IPS DF 4.7 (cell line): Measurements from ENCODE around the gene CDHR3.

Experiments
- DNase-seq: peaks from one replicate; pipeline ENCODE4 v3.0.0-alpha.2; 2013; ENCODE audit warnings: low spot score; ENCODE audit errors: extremely low read depth

Gene CDHR3

DNA sequence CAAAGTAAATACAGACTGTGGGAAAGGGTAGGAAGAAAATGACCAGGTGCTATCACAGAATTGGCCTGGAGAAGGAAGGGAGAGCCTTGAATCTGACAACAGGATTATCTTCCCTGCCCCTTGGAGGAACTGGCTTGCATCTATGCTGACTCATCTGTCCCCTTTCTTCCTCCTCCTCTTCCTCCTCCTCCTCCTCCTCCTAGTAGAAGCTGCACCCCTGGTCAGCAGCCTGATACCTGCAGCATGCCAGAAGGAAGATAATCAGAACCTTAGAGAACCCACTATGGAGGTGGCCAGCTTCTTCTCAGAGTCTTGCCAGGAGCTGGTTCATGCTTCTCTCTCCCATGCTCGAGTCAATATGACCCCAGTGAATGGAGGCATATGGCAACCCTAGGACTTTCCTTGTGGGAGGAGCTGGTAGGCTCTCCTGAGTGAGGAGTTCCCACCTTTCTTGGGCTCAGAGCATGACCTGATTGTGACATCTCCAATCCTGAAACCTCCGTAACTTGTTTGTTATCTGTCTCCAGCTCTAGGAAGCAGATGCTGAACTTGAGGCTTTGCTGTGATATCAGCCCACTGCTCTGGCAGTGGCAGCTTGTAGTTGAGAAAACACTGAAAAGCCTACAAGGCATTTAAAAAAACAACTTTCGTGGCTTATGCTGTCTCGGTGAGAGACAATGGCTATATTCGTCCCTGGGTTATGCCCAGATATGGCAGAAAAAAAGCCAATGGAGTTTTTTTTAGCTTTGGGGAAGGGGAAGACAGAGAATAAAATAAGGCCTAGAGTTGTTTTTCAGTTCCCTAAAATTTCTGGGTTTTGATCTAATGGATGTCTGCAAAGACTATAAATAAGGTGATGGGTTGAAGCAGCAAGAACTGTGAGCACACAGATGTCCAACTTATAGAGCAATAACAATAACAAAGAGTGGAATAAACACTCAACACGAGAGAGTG lies 60.6 kb downstream of the CDHR3 start:
- DNase-seq: no peak

DNA sequence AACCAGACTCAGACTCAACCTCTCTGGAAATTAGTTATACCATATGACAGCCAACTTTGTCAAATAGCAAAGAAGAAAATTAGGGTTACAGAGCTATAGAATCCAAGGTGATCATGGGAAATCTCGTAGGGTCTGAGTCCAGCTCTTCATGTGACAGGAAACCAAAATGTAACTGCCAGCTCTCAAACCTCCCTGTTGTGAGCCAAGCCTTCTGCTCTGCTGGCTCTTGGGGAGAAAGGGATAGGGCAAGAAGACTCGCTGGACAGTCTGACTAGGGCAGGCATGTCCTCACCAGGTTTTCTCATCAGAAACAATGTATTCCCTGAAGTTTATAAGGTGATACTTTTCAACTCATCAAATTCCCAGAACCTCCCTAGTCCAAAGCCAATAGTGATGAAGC lies 63.0 kb downstream of the CDHR3 start:
- no peak for DNase-seq

DNA sequence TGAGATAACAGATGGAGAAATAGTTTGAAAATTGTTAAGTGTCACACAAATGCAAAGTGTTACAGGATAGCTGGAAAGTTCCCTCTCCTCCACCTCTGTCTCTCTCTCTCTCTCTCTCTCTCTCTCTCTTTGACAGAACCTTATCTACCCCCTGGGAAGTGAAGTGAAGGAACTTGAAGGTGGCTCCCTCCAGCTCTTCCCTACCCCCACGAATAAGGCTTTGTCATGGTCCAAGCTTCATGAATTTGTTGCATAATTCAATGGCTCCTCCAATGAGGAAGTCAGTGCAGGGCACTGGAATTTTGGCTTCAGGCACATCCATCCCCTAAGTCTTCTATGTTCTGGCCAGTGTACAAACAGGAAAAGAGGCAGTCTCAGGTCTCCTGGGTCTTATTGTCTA lies 66.4 kb downstream of the CDHR3 start:
- no peak for DNase-seq

DNA sequence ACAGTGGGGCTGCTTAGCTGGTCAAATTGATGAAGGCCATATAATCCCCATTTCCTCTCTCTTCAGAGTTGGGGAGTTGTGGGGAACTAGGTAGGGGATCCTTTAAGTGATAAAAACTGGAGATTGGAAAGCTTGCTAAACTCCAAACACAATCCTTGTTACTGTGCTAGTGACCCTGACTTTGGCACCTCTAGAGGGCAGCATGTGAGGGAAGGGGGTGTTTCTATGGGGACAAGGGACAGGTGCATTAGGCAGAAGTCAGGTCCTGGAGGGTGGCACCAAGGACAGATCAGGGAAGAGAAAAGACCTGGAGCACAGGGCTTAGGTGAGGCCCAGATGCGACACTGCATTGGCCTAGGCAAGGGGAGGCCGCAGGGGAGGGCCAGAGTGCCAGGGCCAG lies 66.9 kb downstream of the CDHR3 start:
- no peak for DNase-seq

DNA sequence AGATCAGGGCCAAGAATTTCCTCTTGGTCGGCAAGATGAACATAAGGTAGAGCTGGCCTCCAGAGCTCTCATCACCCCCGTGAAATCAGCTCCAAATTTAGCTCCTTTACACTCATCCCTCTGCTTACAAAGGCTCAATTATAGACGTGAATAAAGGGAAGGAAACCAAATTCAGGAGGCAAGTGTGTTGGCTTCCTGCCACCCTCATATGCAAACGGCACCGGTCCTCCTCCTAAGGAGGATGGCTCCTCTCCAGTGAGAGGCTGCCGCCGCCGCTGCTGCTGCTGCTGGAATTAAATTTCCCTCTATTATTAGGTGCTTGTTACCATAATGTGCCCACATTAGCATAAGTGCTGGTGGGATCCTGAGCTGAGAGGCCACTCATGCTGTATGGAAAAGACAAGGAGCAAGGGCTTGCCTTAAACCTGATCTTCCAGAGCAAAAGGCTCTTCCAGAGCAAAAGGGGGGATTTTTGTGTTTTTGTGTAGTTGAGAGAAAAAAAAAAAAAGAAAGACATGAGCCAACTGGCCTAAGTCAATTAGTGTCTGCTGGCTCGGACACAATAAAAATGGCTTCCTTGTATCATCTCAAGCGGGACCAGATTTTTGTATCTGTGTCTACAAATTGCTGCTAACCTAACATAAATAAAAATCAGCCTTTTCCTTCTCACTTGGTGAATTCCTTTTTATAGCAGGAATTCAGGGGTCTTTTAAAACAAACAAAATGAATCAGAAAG lies 68.4 kb downstream of the CDHR3 start:
- DNase-seq: no peak

DNA sequence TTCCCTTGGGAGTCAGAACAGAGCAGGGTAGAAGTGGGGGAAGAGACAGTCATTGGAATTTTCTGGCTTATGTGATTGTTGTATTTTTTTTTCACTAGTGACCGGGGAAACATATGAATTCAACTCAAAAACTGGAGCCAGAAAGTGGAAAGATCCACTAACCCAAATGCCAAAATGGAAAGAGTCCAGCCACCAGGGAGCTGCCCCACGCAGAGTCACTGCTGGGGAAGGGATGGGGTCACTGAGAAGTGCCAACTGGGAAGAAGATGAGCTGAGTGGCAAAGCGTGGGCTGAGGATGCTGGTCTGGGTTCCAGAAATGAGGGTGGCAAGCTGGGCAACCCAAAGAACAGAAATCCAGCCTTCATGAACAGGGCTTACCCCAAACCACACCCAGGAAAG lies 69.2 kb downstream of the CDHR3 start:
- DNase-seq: no peak

DNA sequence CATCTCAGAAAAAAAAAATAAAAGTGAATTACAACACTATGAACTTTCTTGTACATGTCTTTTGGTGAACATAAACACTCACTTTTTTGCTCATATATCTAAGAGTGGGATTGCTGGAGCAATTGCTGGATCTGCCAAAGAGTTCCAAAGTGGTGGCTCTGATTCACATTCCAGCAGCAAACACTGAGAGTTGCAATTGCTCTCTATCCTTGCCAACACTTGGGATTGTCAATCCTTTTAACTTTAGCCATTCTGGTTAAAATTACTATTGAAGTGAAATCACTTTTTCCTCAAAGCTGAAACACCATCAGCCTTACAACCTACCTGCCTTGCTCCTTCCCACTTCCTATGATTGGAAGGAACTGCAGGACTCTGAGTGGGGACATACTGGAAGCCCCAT lies 70.7 kb downstream of the CDHR3 start:
- DNase-seq: no peak

DNA sequence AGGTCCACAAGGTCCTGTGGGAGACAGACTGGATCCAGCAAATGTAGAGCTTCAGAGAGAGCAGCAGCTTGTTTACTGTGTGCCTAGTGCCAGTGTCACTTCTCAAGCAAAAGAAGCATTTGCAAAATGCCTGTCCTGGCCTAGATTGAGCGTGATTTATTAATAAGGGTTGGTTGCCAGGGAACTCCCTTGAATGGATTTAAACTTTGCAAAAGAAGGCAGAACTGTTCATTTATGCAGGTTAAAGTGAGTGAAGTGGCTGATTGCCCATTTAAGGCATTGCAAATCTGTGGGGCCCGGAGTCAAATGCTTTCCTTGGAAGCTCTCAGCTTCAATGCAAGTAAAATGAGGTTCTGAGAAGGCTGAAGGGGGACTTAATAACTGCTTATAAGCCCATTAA lies 71.3 kb downstream of the CDHR3 start:
- no peak for DNase-seq

DNA sequence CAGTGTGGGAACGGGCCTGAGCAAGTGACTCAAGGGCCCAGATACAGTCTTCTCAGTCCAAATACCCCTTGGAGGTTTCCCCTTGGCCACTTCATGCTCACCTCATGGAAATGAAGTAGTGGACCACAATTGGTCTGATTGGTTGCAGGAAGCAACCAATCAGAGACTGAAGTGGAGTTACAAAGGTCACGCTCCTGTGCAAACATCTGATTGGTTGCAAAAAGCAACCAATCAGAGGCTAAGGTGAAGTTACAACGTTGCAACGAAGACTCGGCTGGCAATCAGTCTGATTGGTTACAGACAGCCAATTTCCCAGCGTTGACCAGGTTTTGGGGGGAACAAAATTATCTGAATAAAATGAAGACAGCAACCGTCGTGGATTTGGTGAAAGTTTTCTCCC lies 72.5 kb downstream of the CDHR3 start:
- no peak for DNase-seq

DNA sequence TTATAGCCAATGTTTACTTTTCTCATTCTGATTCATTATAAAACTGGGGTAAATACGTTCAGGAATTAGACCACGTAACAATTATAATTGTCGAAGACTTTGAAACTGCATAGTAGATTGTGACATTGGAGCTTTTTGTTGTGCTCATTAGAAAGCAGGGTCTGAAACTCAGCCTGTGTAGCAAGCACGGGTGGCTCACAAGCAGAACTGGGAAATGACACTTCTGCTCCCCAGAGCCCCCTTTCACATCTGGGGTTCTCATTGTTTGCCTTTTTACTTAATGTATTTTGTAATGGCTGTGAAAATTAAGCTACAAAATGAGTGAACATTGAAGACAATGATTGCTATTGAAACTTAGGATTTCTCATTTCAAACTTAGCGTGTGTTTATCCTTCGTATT lies 72.9 kb downstream of the CDHR3 start:
- DNase-seq: no peak

DNA sequence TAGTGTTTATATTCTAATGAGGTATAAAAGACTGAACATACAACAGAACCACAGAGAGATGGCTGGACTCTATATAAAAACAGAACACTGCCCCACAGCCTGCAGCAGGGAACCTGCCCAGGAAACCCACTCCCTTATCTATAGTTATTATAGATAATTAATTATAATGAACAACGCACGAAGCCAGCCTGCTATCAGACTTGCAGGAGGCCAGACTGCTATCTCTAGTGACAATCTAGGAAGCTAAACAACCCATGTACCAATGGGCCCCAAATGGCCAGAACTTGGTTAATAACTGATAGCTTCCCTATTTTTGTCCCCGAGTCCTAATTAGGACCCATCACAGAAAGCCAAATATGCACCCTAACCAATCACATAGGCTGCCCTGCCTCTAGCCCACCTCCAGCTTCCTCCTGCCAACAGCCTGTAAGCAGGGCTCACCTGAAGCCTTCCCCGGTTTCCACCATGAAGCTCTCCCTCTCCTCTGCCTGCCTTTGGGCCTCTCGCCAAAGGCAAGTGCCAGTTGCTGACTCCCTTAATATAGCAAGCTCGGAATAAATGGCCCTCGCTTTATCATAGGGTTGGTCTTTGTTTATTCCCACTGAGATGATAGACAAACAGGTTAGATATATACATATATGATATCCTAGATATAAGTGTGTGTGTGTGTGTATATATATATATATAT lies 74.6 kb downstream of the CDHR3 start:
- DNase-seq: no peak

DNA sequence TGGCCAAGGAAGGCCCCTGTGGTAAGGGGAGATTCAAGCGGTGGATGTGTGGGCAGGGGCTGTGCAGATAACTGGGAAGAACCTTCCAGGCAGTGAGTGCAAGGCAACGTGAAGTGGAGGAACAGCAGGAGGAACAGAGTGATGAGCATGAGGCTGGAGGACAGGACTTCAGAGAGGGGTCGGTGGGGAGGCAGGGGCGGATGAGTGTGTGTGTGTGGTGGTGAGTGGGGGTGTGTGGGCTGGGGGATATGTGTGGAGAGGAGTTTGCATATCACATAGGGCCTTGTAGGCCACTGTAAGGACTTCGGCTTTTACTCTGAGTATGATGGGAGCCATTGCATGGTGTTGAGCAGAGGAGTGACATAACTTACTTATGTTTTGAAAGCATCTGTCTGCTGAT lies 75.2 kb downstream of the CDHR3 start:
- DNase-seq: no peak

DNA sequence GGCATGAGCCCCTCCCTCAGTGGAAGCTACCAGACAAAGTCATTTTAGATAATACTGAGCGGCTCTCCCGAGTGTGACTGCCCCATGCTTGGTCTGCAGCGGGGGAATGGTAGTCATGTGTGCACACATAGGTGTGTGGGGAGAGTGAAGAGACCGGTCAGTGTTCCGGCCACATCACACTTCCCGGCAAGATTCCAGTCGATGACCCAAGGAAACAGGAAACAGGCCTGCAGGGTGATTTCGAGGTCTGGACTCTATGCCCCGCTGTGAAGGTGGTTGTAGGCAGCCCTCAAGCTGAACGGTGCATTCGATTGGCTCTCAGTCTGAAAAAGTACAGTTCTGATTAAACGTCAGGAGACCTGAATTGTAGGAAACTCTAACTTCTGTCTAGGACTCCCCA lies 75.9 kb downstream of the CDHR3 start:
- DNase-seq: no peak

DNA sequence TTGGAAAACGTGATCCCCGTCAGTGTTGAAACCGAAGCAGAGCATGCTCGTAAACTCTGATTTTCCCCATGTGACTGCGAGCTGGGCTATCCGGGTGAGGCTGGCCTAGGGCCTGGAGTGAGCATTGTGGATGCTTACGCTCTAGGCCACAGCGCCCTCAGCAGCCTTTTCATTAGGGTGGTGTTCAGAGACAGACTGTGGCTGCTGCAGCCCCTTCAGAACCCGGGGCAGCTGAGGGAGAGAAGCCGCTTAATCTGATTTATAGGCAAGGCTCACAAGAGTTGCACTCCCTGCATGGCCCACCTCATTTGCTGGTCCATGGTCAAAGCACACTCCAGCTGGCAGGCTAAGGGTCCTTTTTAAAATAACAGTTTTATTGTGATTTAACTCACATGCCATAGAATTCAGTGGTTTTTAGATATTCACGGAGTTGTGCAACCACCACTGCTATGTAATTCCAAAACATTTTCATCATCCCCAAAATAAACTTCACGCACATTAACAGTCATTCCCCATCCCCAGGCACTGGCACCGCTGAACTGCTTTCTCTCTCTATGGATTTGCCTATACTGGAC lies 76.5 kb downstream of the CDHR3 start:
- DNase-seq: peak; percentile 30

DNA sequence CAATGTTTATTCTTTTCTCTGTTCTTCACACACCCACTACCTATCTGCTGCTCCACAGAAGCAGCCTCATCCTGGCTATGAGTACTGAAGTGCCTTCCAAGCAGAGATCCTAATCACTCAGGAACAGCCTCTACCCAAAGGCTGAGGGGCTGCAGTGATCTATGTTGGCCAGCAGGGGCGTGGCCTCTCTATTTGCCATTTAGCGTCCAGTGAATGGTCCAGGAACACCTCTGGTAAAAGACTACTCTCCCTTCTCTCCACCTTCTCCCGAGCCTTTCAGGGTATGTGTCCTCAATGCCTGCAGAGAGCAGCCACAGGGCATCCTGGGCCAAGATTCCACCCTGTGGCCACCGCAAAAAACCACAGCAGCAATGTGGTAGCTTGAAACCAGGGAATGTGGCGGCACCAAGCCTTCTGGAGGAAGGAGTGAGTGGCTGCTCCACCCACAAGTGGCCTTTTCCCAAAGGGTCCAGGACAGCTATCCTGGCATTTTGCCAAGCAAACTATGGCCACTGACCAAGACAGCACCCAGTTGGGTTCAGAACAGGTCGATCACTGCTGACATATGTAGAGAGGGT lies 78.2 kb downstream of the CDHR3 start:
- peak; percentile 41 for DNase-seq

DNA sequence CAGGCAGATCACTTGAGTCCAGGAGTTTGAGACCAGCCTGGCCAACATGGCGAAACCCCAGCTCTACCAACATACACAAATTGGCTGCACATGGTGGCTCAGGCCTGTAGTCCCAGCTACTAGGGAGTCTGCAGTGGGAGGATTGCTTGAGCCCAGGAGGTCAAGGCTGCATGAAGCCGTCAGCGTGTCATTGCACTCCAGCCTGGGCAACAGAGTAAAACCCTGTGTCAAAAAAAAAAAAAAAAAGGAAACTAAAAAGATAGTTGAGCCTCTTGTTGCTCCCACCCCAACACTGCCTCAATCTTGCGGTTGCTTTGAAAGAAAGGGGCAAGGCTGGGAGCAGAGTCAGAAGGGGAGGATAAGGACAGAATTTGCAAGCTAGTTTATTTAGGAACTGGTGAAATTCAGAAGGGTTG lies 79.1 kb downstream of the CDHR3 start:
- DNase-seq: no peak

DNA sequence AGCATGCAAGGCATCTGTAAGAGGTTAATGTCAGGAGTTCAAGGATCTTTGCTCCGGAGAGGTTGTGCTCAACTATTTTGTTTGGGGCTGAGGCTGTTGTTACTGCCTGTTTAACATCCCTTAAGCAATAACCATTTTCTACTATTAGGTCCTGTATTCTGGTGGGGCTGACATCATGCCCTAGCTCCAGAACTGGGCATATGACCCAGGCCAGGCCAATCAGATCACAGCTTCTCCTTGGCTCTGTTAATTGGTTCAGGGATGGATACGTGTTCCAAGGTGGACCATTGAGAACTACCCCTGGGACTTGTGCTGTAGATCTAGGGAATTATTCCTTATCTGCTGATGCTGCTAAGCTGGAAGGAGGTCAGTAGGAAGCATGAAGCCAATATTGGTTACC lies 82.1 kb downstream of the CDHR3 start:
- no peak for DNase-seq

DNA sequence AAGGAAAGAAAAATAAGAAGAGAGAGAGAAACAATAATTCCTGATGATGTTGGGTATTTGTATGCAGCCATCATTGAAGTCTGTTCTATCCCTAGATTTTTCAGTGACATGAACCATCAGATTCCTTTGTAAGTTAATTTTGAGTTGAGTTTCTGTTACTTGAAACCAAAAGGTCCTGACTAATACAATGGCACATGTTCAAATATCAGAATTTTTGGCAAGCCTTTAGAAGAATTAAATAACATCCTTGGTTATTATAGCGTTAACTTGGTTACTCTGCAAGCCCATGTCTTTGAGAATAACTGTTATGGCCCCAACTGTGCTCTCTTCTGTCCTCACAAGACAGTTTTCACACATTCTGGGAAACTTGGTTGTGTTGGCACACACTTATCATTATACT lies 82.5 kb downstream of the CDHR3 start:
- DNase-seq: no peak

DNA sequence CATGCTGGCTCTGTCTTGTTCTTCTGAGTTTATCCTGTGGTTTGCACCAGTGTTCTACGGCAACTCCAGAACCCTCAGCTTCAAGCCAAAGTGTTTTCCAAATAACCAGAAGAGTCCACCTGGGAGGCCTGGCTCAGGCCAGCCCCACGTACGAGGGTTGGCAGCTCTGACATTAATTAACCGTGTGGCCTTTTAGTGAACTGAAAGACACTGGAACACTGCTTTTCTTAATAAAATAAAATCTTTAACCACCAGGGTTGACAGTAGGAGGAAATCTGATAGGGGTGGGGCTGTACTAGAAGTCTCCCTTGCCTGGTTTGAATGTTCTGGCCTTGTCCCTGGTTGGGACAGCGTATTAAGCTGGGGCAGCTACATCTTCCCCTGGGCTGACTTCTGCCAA lies 84.1 kb downstream of the CDHR3 start:
- no peak for DNase-seq

DNA sequence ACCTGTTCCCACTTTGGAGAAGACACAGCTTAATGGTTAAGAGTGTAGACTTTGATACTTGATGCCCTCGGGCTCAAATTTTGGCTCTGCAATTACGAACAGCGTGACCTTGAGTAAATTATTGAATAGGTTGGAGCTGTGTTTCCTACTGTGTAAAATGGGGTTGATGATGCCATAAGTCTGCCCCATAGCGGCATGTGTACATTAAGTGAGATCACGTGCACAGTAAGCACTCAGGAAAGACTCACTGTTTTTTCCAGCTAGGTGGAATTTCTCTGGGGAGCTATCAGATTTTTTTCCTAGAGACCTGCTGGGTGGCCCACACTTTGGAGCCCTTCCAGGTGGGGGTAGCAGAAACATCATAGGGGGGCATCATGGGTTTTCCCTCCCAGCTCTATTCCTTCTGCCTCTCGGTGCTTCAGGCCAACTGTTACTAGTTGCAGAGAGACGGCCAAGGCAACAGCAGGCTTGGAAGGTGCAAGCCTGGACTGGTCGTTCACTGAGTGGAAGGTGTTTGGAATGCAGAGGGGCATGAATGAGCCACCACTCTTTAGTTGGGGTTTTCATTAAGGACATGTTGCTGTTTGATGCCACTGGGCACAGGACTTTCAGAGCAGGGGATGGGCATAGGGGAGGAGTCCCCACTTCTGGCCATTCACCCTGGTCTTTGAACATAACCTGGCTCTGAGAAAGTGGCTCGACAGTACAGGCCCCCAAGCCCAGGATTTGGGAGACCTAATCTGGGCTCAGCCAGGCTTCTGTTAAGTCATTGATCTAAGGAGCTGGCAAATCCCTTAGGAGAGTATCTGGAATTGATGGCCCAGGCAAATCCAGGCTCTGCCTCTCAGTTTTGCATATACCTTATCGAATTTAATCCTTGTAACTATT lies 85.0 kb downstream of the CDHR3 start:
- DNase-seq: no peak

DNA sequence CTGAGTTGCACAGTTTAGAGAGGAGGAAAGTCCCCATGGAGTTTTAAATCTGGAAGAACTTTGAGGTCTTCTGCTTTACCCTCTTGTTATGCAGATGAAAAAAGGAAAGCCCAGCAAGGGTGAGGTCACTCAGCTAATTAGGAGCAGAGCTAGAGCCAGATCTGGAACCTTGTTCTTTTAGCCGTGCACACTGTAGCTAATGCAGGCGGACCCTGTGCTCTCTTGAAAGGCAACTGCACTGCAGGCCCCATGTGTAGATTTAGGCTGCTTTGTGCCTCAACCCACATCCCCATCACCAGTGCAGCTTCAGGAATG lies 85.6 kb downstream of the CDHR3 start:
- no peak for DNase-seq
